Loucy (cell line): ENCODE results near the gene ERP27.

Experiments used
- H2AFZ ChIP-seq: fragments of 200-600 bp; sonication (generic); 2 replicates; pipeline ENCODE4 v1.6.0; 2016; ENCODE audit warnings: antibody characterized with exemption, mild to moderate bottlenecking, low read length, moderate library complexity
- H3F3A ChIP-seq: fragments of 200-600 bp; 2 replicates; pipeline ENCODE4 v1.6.0; 2016; ENCODE audit warnings: antibody characterized with exemption, low read depth, mild to moderate bottlenecking
- H3K27me3 ChIP-seq: fragments of 200-600 bp; sonication (generic); 2 replicates; pipeline ENCODE4 v1.6.1; 2014; ENCODE audit warnings: low read length, mild to moderate bottlenecking; ENCODE audit not compliant: insufficient read depth, poor library complexity, severe bottlenecking
- H3K36me3 ChIP-seq: fragments of 200-600 bp; sonication (generic); 2 replicates; pipeline ENCODE4 v1.6.1; 2016; ENCODE audit warnings: low read length; ENCODE audit not compliant: insufficient read depth
- H3K4me1 ChIP-seq: fragments of 200-600 bp; sonication (generic); 2 replicates; pipeline ENCODE4 v1.5.1; 2014; ENCODE audit warnings: low read length, mild to moderate bottlenecking; ENCODE audit not compliant: insufficient read depth, poor library complexity, severe bottlenecking
- H3K4me2 ChIP-seq: fragments of 200-600 bp; sonication (generic); 2 replicates; pipeline ENCODE4 v1.6.0; 2014; ENCODE audit warnings: antibody characterized with exemption, low read length, low read depth, mild to moderate bottlenecking; ENCODE audit not compliant: poor library complexity, severe bottlenecking
- H3K4me3 ChIP-seq: fragments of 200-600 bp; sonication (generic); 2 replicates; pipeline ENCODE4 v1.5.1; 2014; ENCODE audit warnings: low read length, mild to moderate bottlenecking, mixed read lengths; ENCODE audit not compliant: poor library complexity, severe bottlenecking
- H3K79me2 ChIP-seq: fragments of 200-600 bp; sonication (generic); 2 replicates; pipeline ENCODE4 v1.6.1; 2014; ENCODE audit warnings: low read length; ENCODE audit not compliant: insufficient read depth
- H3K9ac ChIP-seq: fragments of 200-600 bp; sonication (generic); 2 replicates; pipeline ENCODE4 v1.6.0; 2014; ENCODE audit warnings: mild to moderate bottlenecking, low read depth, low read length, moderate library complexity; ENCODE audit not compliant: poor library complexity, severe bottlenecking
- H3K9me2 ChIP-seq: fragments of 200-600 bp; sonication (generic); replicated peaks from 2 replicates; pipeline ENCODE4 v1.6.1; 2016; ENCODE audit warnings: low read depth, low read length, mixed read lengths
- H3K9me3 ChIP-seq: fragments of 200-600 bp; sonication (generic); 2 replicates; pipeline ENCODE4 v1.6.1; 2014; ENCODE audit warnings: mild to moderate bottlenecking, antibody characterized with exemption, low read length, low read depth; ENCODE audit not compliant: insufficient read depth
- H4K20me1 ChIP-seq: fragments of 200-600 bp; sonication (generic); 2 replicates; pipeline ENCODE4 v1.6.0; 2014; ENCODE audit warnings: antibody characterized with exemption, low read length, mild to moderate bottlenecking; ENCODE audit not compliant: insufficient read depth, poor library complexity, severe bottlenecking
- EZH2phosphoT487 ChIP-seq: fragments of 200-600 bp; IDR thresholded peaks from 2 replicates; pipeline ENCODE4 v1.6.1; 2018; ENCODE audit warnings: antibody characterized with exemption, mild to moderate bottlenecking, moderate library complexity, borderline replicate concordance
- TF ChIP-seq, protein P1 (sequence below): fragments of 200-600 bp; sonication (generic); conservative IDR thresholded peaks from 2 replicates; pipeline ENCODE4 v1.5.1; 2014; ENCODE audit warnings: mild to moderate bottlenecking, antibody characterized with exemption, low read length

ERP27 gene

DNA sequence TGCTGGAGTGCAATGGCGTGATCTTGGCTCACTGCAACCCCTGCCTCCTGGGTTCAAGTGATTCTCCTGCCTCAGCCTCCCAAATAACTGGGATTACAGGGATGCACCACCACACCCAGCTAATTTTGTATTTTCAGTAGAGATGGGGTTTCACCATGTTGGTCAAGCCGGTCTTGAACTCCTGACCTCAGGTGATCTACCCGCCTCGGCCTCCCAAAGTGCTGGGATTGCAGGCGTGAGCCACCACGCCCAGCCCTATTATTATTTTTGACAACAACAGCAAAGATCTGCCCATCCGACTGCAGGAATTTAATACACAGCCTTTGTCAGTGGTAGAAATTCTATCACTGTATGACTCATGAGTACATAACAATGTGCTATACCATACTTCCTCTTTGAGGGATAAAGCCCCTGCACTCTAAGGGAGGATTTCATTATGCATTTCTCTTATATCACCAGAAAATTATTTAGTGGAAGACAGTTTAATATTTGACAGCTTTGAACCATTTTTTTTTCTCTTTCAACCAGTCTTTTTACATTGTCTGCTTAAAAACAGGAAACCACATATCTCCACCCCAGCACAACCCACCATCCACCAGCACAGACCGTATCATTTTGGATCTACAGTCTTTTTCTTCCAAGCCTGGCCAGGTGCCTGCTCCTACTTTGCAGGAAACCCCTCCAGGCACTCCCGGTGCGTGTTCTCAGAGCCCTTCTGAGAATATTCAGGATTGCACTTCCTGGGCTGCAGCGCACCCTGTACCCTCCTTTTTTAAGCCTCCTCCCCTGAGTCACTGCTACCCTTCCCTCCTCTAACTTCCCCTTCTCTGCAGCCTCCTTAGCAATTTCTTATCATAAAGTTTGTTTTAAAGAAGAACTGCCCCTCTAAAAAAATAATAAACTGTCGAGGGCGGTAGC is 22.5 kb upstream of the ERP27 start:
- Histone ChIP-seq H3K9ac (peak overlapping the region; percentile 99), H3K4me1 (peaks cover 75% of the 10 kb centered on the region)

DNA sequence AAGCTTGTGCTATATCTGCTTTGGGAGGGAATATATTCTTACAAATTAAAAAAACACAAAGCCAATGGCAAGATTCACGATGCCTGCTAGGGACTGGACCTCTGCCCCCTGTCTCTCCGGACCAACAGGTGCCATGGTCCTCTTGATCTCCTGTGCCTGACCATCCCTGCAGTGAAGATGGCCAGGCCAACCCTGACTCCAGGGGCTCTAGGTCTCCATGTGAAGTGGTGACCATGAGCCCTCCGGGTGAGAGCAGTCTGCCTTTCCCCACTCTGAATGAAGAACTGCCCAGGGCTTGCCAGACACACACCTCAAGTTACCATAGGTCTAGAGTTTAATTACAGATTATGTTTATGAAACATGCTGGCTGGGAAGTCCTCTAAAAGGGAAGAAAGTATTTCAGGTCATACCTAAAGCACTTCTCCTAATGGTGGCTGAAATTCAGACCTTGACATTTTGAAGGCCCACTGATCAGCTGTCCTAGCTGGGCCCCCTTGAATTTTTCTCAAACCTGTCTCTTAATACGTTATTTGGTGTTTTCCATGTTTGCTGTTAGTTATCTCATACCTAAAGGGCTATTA is 21.7 kb upstream of the ERP27 start:
- peaks cover 19% of the 10 kb centered on the region; the same call in 1 of the 2 replicates for H3F3A ChIP-seq
- H3K36me3 ChIP-seq: peaks cover 9% of the 10 kb centered on the region; the same call in 1 of the 2 replicates
- H3K4me2 ChIP-seq: peak overlapping the region; percentile 93
- H3K79me2 ChIP-seq: peaks cover 86% of the 10 kb centered on the region
- H4K20me1 ChIP-seq: peaks cover 58% of the 10 kb centered on the region
- TF ChIP-seq, protein P1, sequence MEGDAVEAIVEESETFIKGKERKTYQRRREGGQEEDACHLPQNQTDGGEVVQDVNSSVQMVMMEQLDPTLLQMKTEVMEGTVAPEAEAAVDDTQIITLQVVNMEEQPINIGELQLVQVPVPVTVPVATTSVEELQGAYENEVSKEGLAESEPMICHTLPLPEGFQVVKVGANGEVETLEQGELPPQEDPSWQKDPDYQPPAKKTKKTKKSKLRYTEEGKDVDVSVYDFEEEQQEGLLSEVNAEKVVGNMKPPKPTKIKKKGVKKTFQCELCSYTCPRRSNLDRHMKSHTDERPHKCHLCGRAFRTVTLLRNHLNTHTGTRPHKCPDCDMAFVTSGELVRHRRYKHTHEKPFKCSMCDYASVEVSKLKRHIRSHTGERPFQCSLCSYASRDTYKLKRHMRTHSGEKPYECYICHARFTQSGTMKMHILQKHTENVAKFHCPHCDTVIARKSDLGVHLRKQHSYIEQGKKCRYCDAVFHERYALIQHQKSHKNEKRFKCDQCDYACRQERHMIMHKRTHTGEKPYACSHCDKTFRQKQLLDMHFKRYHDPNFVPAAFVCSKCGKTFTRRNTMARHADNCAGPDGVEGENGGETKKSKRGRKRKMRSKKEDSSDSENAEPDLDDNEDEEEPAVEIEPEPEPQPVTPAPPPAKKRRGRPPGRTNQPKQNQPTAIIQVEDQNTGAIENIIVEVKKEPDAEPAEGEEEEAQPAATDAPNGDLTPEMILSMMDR: no peak
- no peak for TF ChIP-seq EZH2phosphoT487
- H3K27me3 ChIP-seq: peaks cover 9% of the 10 kb centered on the region
- no peaks in the 10 kb centered on the region for H3K9me3 ChIP-seq
- H3K9me2 ChIP-seq: no peaks in the 10 kb centered on the region
- H2AFZ ChIP-seq: no peak overlapping the region
- H3K4me3 ChIP-seq: peak overlapping the region; percentile 79
- peaks cover 72% of the 10 kb centered on the region for H3K4me1 ChIP-seq
- H3K9ac ChIP-seq: peak overlapping the region; percentile 99

More for the DNA sequence above, 22.5 kb upstream of the ERP27 start:
- H3K27me3 ChIP-seq: peaks cover 9% of the 10 kb centered on the region
- H3K4me3 ChIP-seq: peak overlapping the region; percentile 79
- peak overlapping the region; percentile 93 for H3K4me2 ChIP-seq
- TF ChIP-seq EZH2phosphoT487: no peak
- TF ChIP-seq, protein P1: no peak
- no peak overlapping the region for H2AFZ ChIP-seq
- peaks cover 9% of the 10 kb centered on the region; the same call in 1 of the 2 replicates for H3K36me3 ChIP-seq
- peaks cover 79% of the 10 kb centered on the region for H3K79me2 ChIP-seq
- no peaks in the 10 kb centered on the region for H3K9me3 ChIP-seq
- H3K9me2 ChIP-seq: no peaks in the 10 kb centered on the region
- peaks cover 19% of the 10 kb centered on the region; the same call in 1 of the 2 replicates for H3F3A ChIP-seq
- H4K20me1 ChIP-seq: peaks cover 50% of the 10 kb centered on the region

DNA sequence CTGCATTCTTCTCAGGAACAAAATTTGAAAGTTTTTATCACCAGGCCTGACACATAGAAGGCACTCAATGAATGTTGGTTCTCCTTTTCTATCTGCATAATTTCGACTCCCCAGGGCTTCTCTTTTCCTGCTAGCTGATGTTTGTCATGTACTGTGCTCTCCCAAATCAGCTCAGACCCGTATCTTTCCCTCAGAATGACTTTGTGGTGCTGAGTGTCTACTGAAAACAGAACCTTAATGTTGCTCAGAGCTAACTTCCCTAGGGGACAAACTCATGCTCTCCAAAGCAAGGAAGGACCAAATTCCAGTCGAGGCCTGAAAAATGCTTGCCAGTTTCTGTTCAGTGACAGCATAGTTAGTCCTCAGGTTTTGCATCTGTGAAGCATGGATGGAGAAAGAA is 21.1 kb upstream of the ERP27 start:
- peak overlapping the region; percentile 79 for H3K4me3 ChIP-seq
- H3K4me1 ChIP-seq: peaks cover 69% of the 10 kb centered on the region
- H3K79me2 ChIP-seq: peaks cover 87% of the 10 kb centered on the region
- H3K9ac ChIP-seq: peak overlapping the region; percentile 99
- H3K4me2 ChIP-seq: peak overlapping the region; percentile 93
- peaks cover 63% of the 10 kb centered on the region for H4K20me1 ChIP-seq
- no peaks in the 10 kb centered on the region for H3K9me2 ChIP-seq
- H3K27me3 ChIP-seq: peaks cover 9% of the 10 kb centered on the region
- no peak overlapping the region for H2AFZ ChIP-seq
- no peaks in the 10 kb centered on the region for H3K9me3 ChIP-seq
- peaks cover 19% of the 10 kb centered on the region; the same call in 1 of the 2 replicates for H3F3A ChIP-seq
- TF ChIP-seq, protein P1: no peak
- H3K36me3 ChIP-seq: peaks cover 11% of the 10 kb centered on the region; the same call in 1 of the 2 replicates
